CD4-positive, alpha-beta T cell treated with Interleukin-17A for 1 hour (primary cell): ENCODE results near the gene TBX20.

Experiments
- DNase-seq: peaks from one replicate; pipeline ENCODE4 v3.0.0-alpha.2; 2020

Gene TBX20

GRCh38 chr7:35253710-35254495 lies at the start of gene TBX20:
Gene TBX20, minus strand, starts transcription at chr7:35254100. Its CDS starts 480 bp downstream, at chr7:35253620.
- peak; percentile 12 for DNase-seq

GRCh38 chr7:35289376-35289775 lies 35.5 kb upstream of the TBX20 start:
- no peak for DNase-seq

- DNase-seq: no peak
Observed at GRCh38 chr7:35286986-35287385, 33.1 kb upstream of the TBX20 start.

- DNase-seq: no peak
Observed at GRCh38 chr7:35286422-35286821, 32.5 kb upstream of the TBX20 start.

GRCh38 chr7:35285799-35286198 lies 31.9 kb upstream of the TBX20 start:
- no peak for DNase-seq

GRCh38 chr7:35280902-35281301 lies 27.0 kb upstream of the TBX20 start:
- DNase-seq: no peak

- DNase-seq: no peak
Observed at GRCh38 chr7:35277359-35277758, 23.5 kb upstream of the TBX20 start.

GRCh38 chr7:35272246-35272645 lies 18.3 kb upstream of the TBX20 start:
- no peak for DNase-seq

- DNase-seq: no peak
Observed at GRCh38 chr7:35268953-35269352, 15.1 kb upstream of the TBX20 start.

- DNase-seq: no peak
Observed at GRCh38 chr7:35267411-35267810, 13.5 kb upstream of the TBX20 start.

- no peak for DNase-seq
Observed at GRCh38 chr7:35263396-35263795, 9.5 kb upstream of the TBX20 start.

- DNase-seq: no peak
Observed at GRCh38 chr7:35261476-35262285, 7.8 kb upstream of the TBX20 start.

- no peak for DNase-seq
Observed at GRCh38 chr7:35261041-35261440, 7.1 kb upstream of the TBX20 start.

- no peak for DNase-seq
Observed at GRCh38 chr7:35260246-35260645, 6.3 kb upstream of the TBX20 start.

GRCh38 chr7:35259523-35259908 lies 5.6 kb upstream of the TBX20 start:
- no peak for DNase-seq

GRCh38 chr7:35258868-35259522 lies 5.1 kb upstream of the TBX20 start:
- no peak for DNase-seq

- DNase-seq: no peak
Observed at GRCh38 chr7:35258125-35258867, 4.4 kb upstream of the TBX20 start.

GRCh38 chr7:35257251-35258124 lies 3.6 kb upstream of the TBX20 start:
- DNase-seq: no peak

GRCh38 chr7:35256256-35257175 lies 2.6 kb upstream of the TBX20 start:
- DNase-seq: no peak

- no peak for DNase-seq
Observed at GRCh38 chr7:35255443-35256255, 1.7 kb upstream of the TBX20 start.
